ENCODE data around the gene OR1A1. TPM values are rescaled to one million over a fixed set of nuclear protein-coding genes. Genes with fewer than 3 reads are reported as not detected.
"Not testable (repeated sequence)": the region's sequence is repeated elsewhere in the genome, so short reads cannot be mapped to it uniquely, and the experiment has no call there.

The OR1A1 gene
- total and polyA plus RNA-seq, 2 of the 8 experiments (the other 6 are each of a cell fraction or from before 2014, with no cell fraction given): not detected

GRCh38 chr17:3244841-3245240, 37.4 kb downstream of the OR1A1 start:
- H2AFZ ChIP-seq (ENCODE audit: low read length); H4K91ac ChIP-seq (replicated peaks; ENCODE audit: insufficient read length, low read length); H2BK12ac ChIP-seq (ENCODE audit: low read depth, low read length); H3K79me1 ChIP-seq (ENCODE audit: low read depth, low read length); H2BK5ac ChIP-seq (ENCODE audit: low read depth, low read length); H3K4ac ChIP-seq (replicated peaks; ENCODE audit: insufficient read length, low read depth, low read length); H4K5ac ChIP-seq (ENCODE audit: insufficient read length, low read depth, low read length); H3K56ac ChIP-seq (replicated peaks; ENCODE audit: insufficient read length, low read depth, low read length); POLR2A ChIA-PET (ENCODE audit: partially characterized antibody); CTCF ChIA-PET (ENCODE audit: partially characterized antibody); H3K23ac ChIP-seq (ENCODE audit: insufficient read length); H3K9me3 ChIP-seq (ENCODE audit: insufficient read depth in 2 of 2, low read depth in 1 of 2, low read length in 1 of 2); H2BK120ac ChIP-seq (replicated peaks; ENCODE audit: low read depth, low read length); H3K23me2 ChIP-seq (ENCODE audit: low read depth, low read length); H2BK15ac ChIP-seq (ENCODE audit: low read length); H2AK5ac ChIP-seq (ENCODE audit: low read depth, low read length); H3K18ac ChIP-seq (ENCODE audit: extremely low read depth, low read length); H3K36me3 ChIP-seq (ENCODE audit: control insufficient read depth in 2 of 4, insufficient read depth in 4 of 4, low read length in 3 of 4); H3K9ac ChIP-seq (replicated peaks in 1 of 4; ENCODE audit: extremely low read depth in 1 of 4, low read depth in 3 of 4, low read length in 3 of 4); H3K14ac ChIP-seq (ENCODE audit: insufficient read length); H3K27me3 ChIP-seq (replicated peaks in 1 of 4; ENCODE audit: control insufficient read depth in 3 of 4, extremely low read depth in 1 of 4, insufficient read depth in 3 of 4, low read length in 3 of 4); H3K4me3 ChIP-seq (ENCODE audit: extremely low read depth in 1 of 4, insufficient read depth in 2 of 4, low read depth in 3 of 4, low read length in 4 of 4); H2BK20ac ChIP-seq (ENCODE audit: low read length); H3K4me1 ChIP-seq (replicated peaks in 1 of 4; ENCODE audit: control insufficient read depth in 3 of 4, insufficient read depth in 4 of 4, low read length in 3 of 4); H3K27ac ChIP-seq (ENCODE audit: low read depth, low read length); DNase-seq (ENCODE audit: low read depth in 1 of 2, low spot score in 2 of 2); H4K8ac ChIP-seq (ENCODE audit: extremely low read depth, insufficient read depth, low read length); H3K79me2 ChIP-seq (ENCODE audit: control insufficient read depth in 1 of 2, insufficient read depth in 2 of 2, low read length in 2 of 2); FAIRE-seq; H4K20me1 ChIP-seq (replicated peaks in 1 of 2; ENCODE audit: control insufficient read depth in 1 of 2, insufficient read depth in 2 of 2, low read length in 2 of 2); H3K4me2 ChIP-seq (ENCODE audit: insufficient read depth in 1 of 2, low read depth in 2 of 2, low read length in 2 of 2): not testable (repeated sequence)
- WGBS, 2 experiments (ENCODE audit: extremely low coverage in 1 of 2, insufficient coverage in 1 of 2, insufficient read length in 1 of 2, insufficient replicate concordance in 2 of 2, low coverage in 1 of 2, low lambda C conversion rate in 2 of 2, missing lambda C conversion rate in 1 of 2): 60% methylated on average over 1 of the region's 1 CpG; no CpG with 5 or more reads in 1 of the 2 experiments

- POLR2A ChIA-PET (ENCODE audit: partially characterized antibody); H3K4me2 ChIP-seq (ENCODE audit: insufficient read depth in 1 of 2, low read depth in 2 of 2, low read length in 2 of 2); H2BK12ac ChIP-seq (ENCODE audit: low read depth, low read length): not testable (repeated sequence)
Measured at GRCh38 chr17:3249013-3249412, 41.5 kb downstream of the OR1A1 start.

More at GRCh38 chr17:3249013-3249412, 41.5 kb downstream of the OR1A1 start:
- H2BK20ac ChIP-seq (ENCODE audit: low read length); H3K18ac ChIP-seq (ENCODE audit: extremely low read depth, low read length); H3K4ac ChIP-seq (replicated peaks; ENCODE audit: insufficient read length, low read depth, low read length); H2AK5ac ChIP-seq (ENCODE audit: low read depth, low read length); H3K56ac ChIP-seq (replicated peaks; ENCODE audit: insufficient read length, low read depth, low read length); H3K23ac ChIP-seq (ENCODE audit: insufficient read length); CTCF ChIA-PET (ENCODE audit: partially characterized antibody); H3K79me2 ChIP-seq (ENCODE audit: control insufficient read depth in 1 of 2, insufficient read depth in 2 of 2, low read length in 2 of 2); H2BK5ac ChIP-seq (ENCODE audit: low read depth, low read length); H4K91ac ChIP-seq (replicated peaks; ENCODE audit: insufficient read length, low read length); H3K36me3 ChIP-seq (ENCODE audit: control insufficient read depth in 2 of 4, insufficient read depth in 4 of 4, low read length in 3 of 4); H2AFZ ChIP-seq (ENCODE audit: low read length); H3K79me1 ChIP-seq (ENCODE audit: low read depth, low read length); H4K8ac ChIP-seq (ENCODE audit: extremely low read depth, insufficient read depth, low read length); H2BK15ac ChIP-seq (ENCODE audit: low read length); H3K27me3 ChIP-seq (replicated peaks in 1 of 4; ENCODE audit: control insufficient read depth in 3 of 4, extremely low read depth in 1 of 4, insufficient read depth in 3 of 4, low read length in 3 of 4); H3K4me1 ChIP-seq (replicated peaks in 1 of 4; ENCODE audit: control insufficient read depth in 3 of 4, insufficient read depth in 4 of 4, low read length in 3 of 4); H3K4me3 ChIP-seq (ENCODE audit: extremely low read depth in 1 of 4, insufficient read depth in 2 of 4, low read depth in 3 of 4, low read length in 4 of 4); H3K23me2 ChIP-seq (ENCODE audit: low read depth, low read length); H3K27ac ChIP-seq (ENCODE audit: low read depth, low read length); FAIRE-seq; H4K5ac ChIP-seq (ENCODE audit: insufficient read length, low read depth, low read length); DNase-seq (ENCODE audit: low read depth in 1 of 2, low spot score in 2 of 2); H3K14ac ChIP-seq (ENCODE audit: insufficient read length); H4K20me1 ChIP-seq (replicated peaks in 1 of 2; ENCODE audit: control insufficient read depth in 1 of 2, insufficient read depth in 2 of 2, low read length in 2 of 2); H3K9ac ChIP-seq (replicated peaks in 1 of 4; ENCODE audit: extremely low read depth in 1 of 4, low read depth in 3 of 4, low read length in 3 of 4); H2BK120ac ChIP-seq (replicated peaks; ENCODE audit: low read depth, low read length); H3K9me3 ChIP-seq (ENCODE audit: insufficient read depth in 2 of 2, low read depth in 1 of 2, low read length in 1 of 2): not testable (repeated sequence)
- 80% methylated on average over 1 of the region's 2 CpGs; no CpG with 5 or more reads in 1 of the 2 experiments for WGBS, 2 experiments (ENCODE audit: extremely low coverage in 1 of 2, insufficient coverage in 1 of 2, insufficient read length in 1 of 2, insufficient replicate concordance in 2 of 2, low coverage in 1 of 2, low lambda C conversion rate in 2 of 2, missing lambda C conversion rate in 1 of 2)
